Measurements from ENCODE around the gene F8. TPM values are rescaled to one million over a fixed set of nuclear protein-coding genes. Genes with fewer than 3 reads are reported as not detected.

Gene F8
- total and polyA plus RNA-seq, 9 of the 15 experiments (the other 6 are each of a cell fraction or from before 2014, with no cell fraction given): 0.41 to 3.8 (median 0.91) TPM

DNA sequence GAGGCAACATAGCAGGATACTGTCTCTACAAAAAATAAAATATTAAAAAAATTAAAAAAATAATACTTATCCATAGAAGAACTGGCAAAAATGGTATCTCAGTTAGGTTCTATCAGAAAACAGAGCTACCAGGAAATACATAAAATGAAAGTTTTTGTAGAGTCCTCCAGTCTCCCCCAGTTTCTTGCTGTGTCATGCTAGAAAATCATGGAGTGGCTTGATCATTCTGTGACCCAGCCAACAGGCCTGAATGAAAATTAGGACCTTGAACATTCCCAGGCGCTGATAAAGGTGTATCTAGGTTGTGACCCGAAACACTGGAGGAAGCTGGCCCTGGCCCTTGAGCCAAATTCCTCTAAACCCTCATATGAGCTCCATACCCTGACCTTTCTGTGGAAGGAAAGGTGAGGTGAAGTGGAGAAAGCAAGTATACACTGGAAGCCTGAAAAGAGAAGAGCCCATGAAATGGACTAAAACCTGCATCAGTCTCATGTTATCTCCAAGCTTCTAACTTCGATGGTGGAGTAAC, 188.7 kb downstream of the F8 start:
- WGBS (ENCODE audit: insufficient coverage, low coverage, missing lambda C conversion rate): 23% methylated on average over 3 of the region's 3 CpGs
- CTCF ChIA-PET (ENCODE audit: low intra/inter-chr PET ratio): no interaction called here

More for the DNA sequence above, 188.7 kb downstream of the F8 start:
- H3K9ac ChIP-seq (ENCODE audit: insufficient read depth in 1 of 2, low read depth in 2 of 2, low read length in 2 of 2): peak overlapping the region in 1 of 2 experiments; percentile 24; a peak in 1 of 4 replicates
- POLR2A ChIA-PET: interaction anchor here (1.1 to 2.9 kb wide), 3 partner anchors 15 to 193 kb away, joined by 3 to 9 read pairs (median 5); no protein-coding TSS in a partner anchor
- peak; percentile 50; the same call in 1 of the 2 replicates for TF ChIP-seq NFE2L1 (tag; IDR thresholded peaks at IDR 0.05; ENCODE audit: borderline replicate concordance, low read depth)
- TF ChIP-seq JUND (IDR thresholded peaks at IDR 0.05; ENCODE audit: borderline replicate concordance, low read depth, low read length): no peak
- 0 out of 3 replicates have a peak, but pooled peaks have one; percentile 15 for TF ChIP-seq JUND (tag; IDR thresholded peaks at IDR 0.05; ENCODE audit: borderline replicate concordance, low read depth, low read length)
- TF ChIP-seq, protein P1, sequence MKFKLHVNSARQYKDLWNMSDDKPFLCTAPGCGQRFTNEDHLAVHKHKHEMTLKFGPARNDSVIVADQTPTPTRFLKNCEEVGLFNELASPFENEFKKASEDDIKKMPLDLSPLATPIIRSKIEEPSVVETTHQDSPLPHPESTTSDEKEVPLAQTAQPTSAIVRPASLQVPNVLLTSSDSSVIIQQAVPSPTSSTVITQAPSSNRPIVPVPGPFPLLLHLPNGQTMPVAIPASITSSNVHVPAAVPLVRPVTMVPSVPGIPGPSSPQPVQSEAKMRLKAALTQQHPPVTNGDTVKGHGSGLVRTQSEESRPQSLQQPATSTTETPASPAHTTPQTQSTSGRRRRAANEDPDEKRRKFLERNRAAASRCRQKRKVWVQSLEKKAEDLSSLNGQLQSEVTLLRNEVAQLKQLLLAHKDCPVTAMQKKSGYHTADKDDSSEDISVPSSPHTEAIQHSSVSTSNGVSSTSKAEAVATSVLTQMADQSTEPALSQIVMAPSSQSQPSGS (CRISPR knock-in tag; IDR thresholded peaks at IDR 0.05): no peak
- TF ChIP-seq U2AF2 (optimal IDR thresholded peaks at IDR 0.05; ENCODE audit: low read depth, low read length): no peak
- TF ChIP-seq NFE2 (IDR thresholded peaks at IDR 0.05; ENCODE audit: low read depth): peak; percentile 87
- TF ChIP-seq MAFF (IDR thresholded peaks at IDR 0.05; ENCODE audit: low read length): peak; percentile 60
- TF ChIP-seq CREB3 (tag; conservative IDR thresholded peaks at IDR 0.05; ENCODE audit: low read depth): 0 out of 2 replicates have a peak, but pooled peaks have one; percentile 61
- 0 out of 2 replicates have a peak, but pooled peaks have one; percentile 25 for TF ChIP-seq SMARCA4 (IDR thresholded peaks at IDR 0.05)
- no peak for TF ChIP-seq HLTF (IDR thresholded peaks at IDR 0.05)
- TF ChIP-seq MAFG (tag; conservative IDR thresholded peaks at IDR 0.05): peak; percentile 88
- TF ChIP-seq, protein P2, sequence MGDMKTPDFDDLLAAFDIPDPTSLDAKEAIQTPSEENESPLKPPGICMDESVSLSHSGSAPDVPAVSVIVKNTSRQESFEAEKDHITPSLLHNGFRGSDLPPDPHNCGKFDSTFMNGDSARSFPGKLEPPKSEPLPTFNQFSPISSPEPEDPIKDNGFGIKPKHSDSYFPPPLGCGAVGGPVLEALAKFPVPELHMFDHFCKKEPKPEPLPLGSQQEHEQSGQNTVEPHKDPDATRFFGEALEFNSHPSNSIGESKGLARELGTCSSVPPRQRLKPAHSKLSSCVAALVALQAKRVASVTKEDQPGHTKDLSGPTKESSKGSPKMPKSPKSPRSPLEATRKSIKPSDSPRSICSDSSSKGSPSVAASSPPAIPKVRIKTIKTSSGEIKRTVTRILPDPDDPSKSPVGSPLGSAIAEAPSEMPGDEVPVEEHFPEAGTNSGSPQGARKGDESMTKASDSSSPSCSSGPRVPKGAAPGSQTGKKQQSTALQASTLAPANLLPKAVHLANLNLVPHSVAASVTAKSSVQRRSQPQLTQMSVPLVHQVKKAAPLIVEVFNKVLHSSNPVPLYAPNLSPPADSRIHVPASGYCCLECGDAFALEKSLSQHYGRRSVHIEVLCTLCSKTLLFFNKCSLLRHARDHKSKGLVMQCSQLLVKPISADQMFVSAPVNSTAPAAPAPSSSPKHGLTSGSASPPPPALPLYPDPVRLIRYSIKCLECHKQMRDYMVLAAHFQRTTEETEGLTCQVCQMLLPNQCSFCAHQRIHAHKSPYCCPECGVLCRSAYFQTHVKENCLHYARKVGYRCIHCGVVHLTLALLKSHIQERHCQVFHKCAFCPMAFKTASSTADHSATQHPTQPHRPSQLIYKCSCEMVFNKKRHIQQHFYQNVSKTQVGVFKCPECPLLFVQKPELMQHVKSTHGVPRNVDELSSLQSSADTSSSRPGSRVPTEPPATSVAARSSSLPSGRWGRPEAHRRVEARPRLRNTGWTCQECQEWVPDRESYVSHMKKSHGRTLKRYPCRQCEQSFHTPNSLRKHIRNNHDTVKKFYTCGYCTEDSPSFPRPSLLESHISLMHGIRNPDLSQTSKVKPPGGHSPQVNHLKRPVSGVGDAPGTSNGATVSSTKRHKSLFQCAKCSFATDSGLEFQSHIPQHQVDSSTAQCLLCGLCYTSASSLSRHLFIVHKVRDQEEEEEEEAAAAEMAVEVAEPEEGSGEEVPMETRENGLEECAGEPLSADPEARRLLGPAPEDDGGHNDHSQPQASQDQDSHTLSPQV (IDR thresholded peaks at IDR 0.05): 0 out of 2 replicates have a peak, but pooled peaks have one; percentile 51
- peak; percentile 76 for TF ChIP-seq BACH1 (tag; IDR thresholded peaks at IDR 0.05)
- peak; percentile 80 for TF ChIP-seq C11orf30 (IDR thresholded peaks at IDR 0.05; ENCODE audit: low read depth)
- peak; percentile 79 for TF ChIP-seq ZNF316 (IDR thresholded peaks at IDR 0.05)
- no TSS peak for BruUV-seq (replicated peaks)
- no peaks in the 10 kb centered on the region for H3K36me3 ChIP-seq (ENCODE audit: control insufficient read depth, insufficient read depth, low read length)
- no peak overlapping the region for H3K4me3 ChIP-seq
- peaks cover 3 to 30% of the 10 kb centered on the region in 2 experiments; a peak in 3 of 5 replicates for H3K4me1 ChIP-seq (replicated peaks in 1 of 2; ENCODE audit: control insufficient read depth in 2 of 2, insufficient read depth in 2 of 2, low read length in 2 of 2)
- H3K4me2 ChIP-seq (ENCODE audit: insufficient read depth, low read length): no peak overlapping the region
- peak overlapping the region; percentile 68 for H3K27ac ChIP-seq (ENCODE audit: extremely low read depth, low read depth, low read length)
- H3K27me3 ChIP-seq (ENCODE audit: control insufficient read depth in 2 of 2, insufficient read depth in 2 of 2, low read length in 2 of 2): no peaks in the 10 kb centered on the region
- no peaks in the 10 kb centered on the region for H3K9me3 ChIP-seq (replicated peaks; ENCODE audit: control insufficient read depth, insufficient read depth, low read depth, low read length)
- FAIRE-seq (peak; percentile 74), DNase-seq (ENCODE audit: extremely low read depth in 1 of 4, low spot score in 3 of 4) (peak in 2 of 4 experiments; percentile 34 to 39), ATAC-seq (peak; percentile 45)
- in situ Hi-C loops (cut with MboI): loop anchor here (10.0 kb wide), 1 partner anchor 249 kb away; the partner anchor contains the start of gene CTAG1A
- intact Hi-C loops (cut with micrococcal nuclease): loop anchor here (5.0 kb wide), 1 partner anchor 47 kb away; no protein-coding TSS in a partner anchor
- H2AFZ ChIP-seq (ENCODE audit: low read depth, low read length): peak overlapping the region; percentile 86
- no peaks in the 10 kb centered on the region for H3K79me2 ChIP-seq (ENCODE audit: control insufficient read depth, insufficient read depth, low read length)
- no peaks in the 10 kb centered on the region for H4K20me1 ChIP-seq (replicated peaks; ENCODE audit: control insufficient read depth, insufficient read depth, low read length)
- no peaks in the 10 kb centered on the region for H3K9me1 ChIP-seq (ENCODE audit: control insufficient read depth, insufficient read depth, low read length)

Measured in K562 (cell line).